Gastroesophageal sphincter (tissue), 4 donors: ENCODE results near the gene PDZD2. TPM values are rescaled to one million over a fixed set of nuclear protein-coding genes. Genes with fewer than 3 reads are reported as not detected.
"Not testable (repeated sequence)": the region's sequence is repeated elsewhere in the genome, so short reads cannot be mapped to it uniquely, and the experiment has no call there.

Experiments
- ATAC-seq: fragments of 150-250 bp; one replicate; pipeline ENCODE4 v1.9.1; 2016; ENCODE audit warnings: mild to moderate bottlenecking, moderate library complexity
- H3K27ac ChIP-seq, 4 donors: fragments of 200-600 bp; sonication (generic) in 3 of 4; 1 replicate in 3 of 4; 2 replicates in 1 of 4; pipeline ENCODE4 v1.5.1; 2016 to 2019
- H3K27me3 ChIP-seq: fragments of 200-600 bp; sonication (generic); one replicate; pipeline ENCODE4 v1.5.1; 2019
- H3K36me3 ChIP-seq, 2 donors: fragments of 200-600 bp; sonication (generic); one replicate each; pipeline ENCODE4 v1.5.1; 2019; ENCODE audit warnings: control low read depth in 1 of 2
- H3K4me1 ChIP-seq, 3 donors: fragments of 200-600 bp; sonication (generic); 1 replicate in 2 of 3; 2 replicates in 1 of 3; pipeline ENCODE4 v1.5.1; 2016 to 2019; ENCODE audit warnings: control low read depth in 2 of 3
- H3K4me3 ChIP-seq, 2 donors: fragments of 200-600 bp; sonication (generic); one replicate each; pipeline ENCODE4 v1.5.1; 2019; ENCODE audit warnings: mild to moderate bottlenecking in 1 of 2, moderate library complexity in 1 of 2
- H3K9me3 ChIP-seq, 3 donors: fragments of 200-600 bp; sonication (generic); one replicate each; pipeline ENCODE4 v1.5.1; 2017 to 2019; ENCODE audit warnings: control low read depth in 2 of 3
- EP300 ChIP-seq: sonication (generic); formaldehyde crosslinking; IDR thresholded peaks from one replicate; pipeline ENCODE4 v1.6.1; 2017; ENCODE audit warnings: antibody characterized with exemption, mild to moderate bottlenecking
- POLR2A ChIP-seq, 2 donors: fragments of 450-650 bp; IDR thresholded peaks; one replicate each; pipeline ENCODE4 v1.6.1; 2017; ENCODE audit warnings: antibody characterized with exemption in 2 of 2, mild to moderate bottlenecking in 2 of 2, moderate library complexity in 1 of 2
- POLR2AphosphoS5 ChIP-seq: sonication (generic); formaldehyde crosslinking; IDR thresholded peaks from one replicate; pipeline ENCODE4 v1.6.1; 2017; ENCODE audit warnings: antibody characterized with exemption
- WGBS, 2 donors: methylation state at CpG; one replicate each; pipeline ENCODE4 v1.1.5; 2018; ENCODE audit warnings: low coverage in 1 of 2; 5-methylcytosine and 5-hydroxymethylcytosine counted together
- total RNA-seq, 4 donors: library from RNA; depleted of rRNA; stranded (reverse); fragments of >200 nt; gene quantifications; one replicate each; pipeline ENCODE4 v1.1.0, GENCODE V29; 2016
- TF ChIP-seq, protein P1 (sequence below), 4 experiments: fragments of 200-600 bp in 2 of 4; fragments of 450-650 bp in 2 of 4; sonication (generic) in 1 of 4; IDR thresholded peaks; one replicate each; pipeline ENCODE4 v1.5.1; 2017 to 2019; ENCODE audit warnings: antibody characterized with exemption in 4 of 4, mild to moderate bottlenecking in 2 of 4, moderate library complexity in 2 of 4

The PDZD2 gene
- total RNA-seq, 4 donors from 2014 or later, result 8.6 to 19.4 (median 14.0) TPM

DNA sequence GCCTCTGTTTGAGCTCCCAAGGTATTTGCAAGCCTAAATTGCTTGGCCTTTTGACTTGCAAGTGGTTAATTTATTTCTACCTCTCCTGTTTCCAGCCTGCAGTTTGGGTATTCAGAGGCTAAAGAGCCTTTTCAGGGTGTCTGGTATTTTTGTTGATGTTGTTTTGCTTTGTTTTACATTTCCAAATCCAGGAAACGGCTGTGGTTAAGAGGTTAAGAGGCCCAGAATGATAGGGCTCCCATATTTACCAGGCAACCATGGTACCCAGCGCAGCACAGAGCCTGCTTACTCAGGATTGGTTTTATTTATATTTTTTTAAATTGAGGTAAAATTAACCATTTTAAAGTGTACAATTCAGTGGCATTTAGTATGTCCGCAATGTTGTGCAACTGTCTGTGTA, 92.1 kb downstream of the PDZD2 start:
- no peaks in the 10 kb centered on the region for H3K27me3 ChIP-seq
- TF ChIP-seq, protein P1, sequence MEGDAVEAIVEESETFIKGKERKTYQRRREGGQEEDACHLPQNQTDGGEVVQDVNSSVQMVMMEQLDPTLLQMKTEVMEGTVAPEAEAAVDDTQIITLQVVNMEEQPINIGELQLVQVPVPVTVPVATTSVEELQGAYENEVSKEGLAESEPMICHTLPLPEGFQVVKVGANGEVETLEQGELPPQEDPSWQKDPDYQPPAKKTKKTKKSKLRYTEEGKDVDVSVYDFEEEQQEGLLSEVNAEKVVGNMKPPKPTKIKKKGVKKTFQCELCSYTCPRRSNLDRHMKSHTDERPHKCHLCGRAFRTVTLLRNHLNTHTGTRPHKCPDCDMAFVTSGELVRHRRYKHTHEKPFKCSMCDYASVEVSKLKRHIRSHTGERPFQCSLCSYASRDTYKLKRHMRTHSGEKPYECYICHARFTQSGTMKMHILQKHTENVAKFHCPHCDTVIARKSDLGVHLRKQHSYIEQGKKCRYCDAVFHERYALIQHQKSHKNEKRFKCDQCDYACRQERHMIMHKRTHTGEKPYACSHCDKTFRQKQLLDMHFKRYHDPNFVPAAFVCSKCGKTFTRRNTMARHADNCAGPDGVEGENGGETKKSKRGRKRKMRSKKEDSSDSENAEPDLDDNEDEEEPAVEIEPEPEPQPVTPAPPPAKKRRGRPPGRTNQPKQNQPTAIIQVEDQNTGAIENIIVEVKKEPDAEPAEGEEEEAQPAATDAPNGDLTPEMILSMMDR (IDR thresholded peaks at IDR 0.05), result no peak
- no peak for TF ChIP-seq POLR2AphosphoS5
- TF ChIP-seq POLR2A (IDR thresholded peaks at IDR 0.05), result no peak
- no peak for TF ChIP-seq EP300
- no peak overlapping the region for H3K4me3 ChIP-seq
- no peaks in the 10 kb centered on the region for H3K4me1 ChIP-seq
- no peaks in the 10 kb centered on the region for H3K36me3 ChIP-seq
- H3K27ac ChIP-seq, result no peak overlapping the region
- WGBS, 2 donors, result 78 to 88% methylated on average over 1 to 3 of the region's 3 CpGs
- no peaks in the 10 kb centered on the region for H3K9me3 ChIP-seq
- ATAC-seq, result no peak

DNA sequence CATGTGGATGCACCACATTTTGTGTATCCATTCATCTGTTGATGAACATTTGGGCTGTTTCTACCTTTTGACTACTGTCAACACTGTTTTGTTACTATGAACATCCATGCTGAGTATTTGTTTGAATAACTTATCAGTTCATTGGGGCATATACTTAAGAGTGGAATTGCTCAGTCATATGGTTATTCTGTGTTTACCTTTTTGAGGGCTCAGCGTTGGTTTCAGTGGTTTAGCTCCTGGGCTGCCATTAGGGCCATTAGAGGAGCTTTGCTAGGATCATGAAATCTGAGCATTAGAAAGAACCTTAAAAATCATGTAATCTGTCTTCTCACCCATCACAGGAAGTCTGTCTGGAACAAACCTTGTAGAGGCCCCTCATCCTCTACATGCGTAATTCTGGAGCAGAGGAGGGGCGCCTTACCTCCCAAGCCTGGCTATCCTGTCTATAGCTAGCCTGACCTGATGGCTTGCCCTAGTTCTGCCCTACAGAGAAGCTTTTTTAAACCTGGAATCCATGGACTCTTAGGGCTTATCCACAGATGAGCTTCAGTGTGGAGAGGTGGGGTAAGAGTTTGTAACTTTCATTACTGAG, 92.9 kb downstream of the PDZD2 start:
- no peak for TF ChIP-seq EP300
- TF ChIP-seq POLR2AphosphoS5, result no peak
- TF ChIP-seq POLR2A (IDR thresholded peaks at IDR 0.05), result no peak
- TF ChIP-seq, protein P1 (IDR thresholded peaks at IDR 0.05), result no peak
- H3K4me3 ChIP-seq, result no peak overlapping the region
- no peak overlapping the region for H3K27ac ChIP-seq
- no peaks in the 10 kb centered on the region for H3K27me3 ChIP-seq
- H3K36me3 ChIP-seq, result no peaks in the 10 kb centered on the region
- ATAC-seq, result no peak
- H3K9me3 ChIP-seq, result no peaks in the 10 kb centered on the region
- no peaks in the 10 kb centered on the region for H3K4me1 ChIP-seq
- WGBS, 2 donors, result 86 to 90% methylated on average over 3 of the region's 3 CpGs

DNA sequence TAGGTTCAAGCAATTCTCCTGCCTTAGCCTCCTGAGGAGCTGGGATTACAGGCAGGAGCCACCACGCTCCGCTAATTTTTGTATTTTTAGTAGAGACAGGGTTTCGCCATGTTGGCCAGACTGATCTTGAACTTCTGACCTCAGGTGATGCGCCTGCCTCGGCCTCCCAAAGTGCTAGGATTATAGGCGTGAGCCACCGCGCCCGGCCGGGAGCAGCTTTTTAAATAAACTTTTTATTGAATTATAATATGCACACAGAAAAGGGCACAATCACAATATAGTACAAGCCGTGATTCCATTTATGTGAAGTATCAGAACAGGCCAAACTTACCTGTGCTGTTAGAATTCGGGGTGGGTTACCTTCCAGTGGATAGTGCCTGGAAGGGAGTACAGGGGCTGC, 93.9 kb downstream of the PDZD2 start:
- H3K4me1 ChIP-seq, H3K36me3 ChIP-seq, ATAC-seq, H3K9me3 ChIP-seq, H3K27ac ChIP-seq, H3K27me3 ChIP-seq, H3K4me3 ChIP-seq: not testable (repeated sequence)
- WGBS, 2 donors, result 100% methylated on average over 5 to 7 of the region's 12 CpGs

DNA sequence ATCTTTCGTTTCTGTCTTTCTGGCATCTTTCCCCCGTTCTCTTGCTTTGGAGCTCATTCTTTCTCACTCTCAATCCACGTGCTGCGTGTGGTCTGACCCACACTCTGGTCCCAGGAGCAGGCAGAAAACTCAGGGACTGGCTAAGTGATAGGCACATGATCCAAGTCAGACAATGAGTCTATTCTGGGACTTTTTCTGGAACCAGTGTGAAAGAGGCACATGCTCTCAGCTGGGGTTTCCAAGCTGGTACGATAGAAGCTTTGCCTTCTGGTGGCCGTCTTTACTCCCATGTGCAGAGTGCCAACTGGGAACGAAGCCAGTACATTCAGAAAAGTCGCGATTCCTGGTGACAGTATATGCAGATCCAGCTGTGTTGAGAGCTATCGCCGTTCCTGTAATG, 94.4 kb downstream of the PDZD2 start:
- Histone ChIP-seq H3K4me1 (no peaks in the 10 kb centered on the region), H3K4me3 (no peak overlapping the region), H3K9me3 (no peaks in the 10 kb centered on the region), H3K27ac (no peak overlapping the region), H3K27me3 (no peaks in the 10 kb centered on the region), H3K36me3 (no peaks in the 10 kb centered on the region)
- ATAC-seq, result no peak
- WGBS, 2 donors, result 41 to 54% methylated on average over 7 to 10 of the region's 11 CpGs
- TF ChIP-seq POLR2AphosphoS5, result no peak
- TF ChIP-seq, protein P1 (IDR thresholded peaks at IDR 0.05), result no peak
- no peak for TF ChIP-seq EP300
- no peak for TF ChIP-seq POLR2A (IDR thresholded peaks at IDR 0.05)

DNA sequence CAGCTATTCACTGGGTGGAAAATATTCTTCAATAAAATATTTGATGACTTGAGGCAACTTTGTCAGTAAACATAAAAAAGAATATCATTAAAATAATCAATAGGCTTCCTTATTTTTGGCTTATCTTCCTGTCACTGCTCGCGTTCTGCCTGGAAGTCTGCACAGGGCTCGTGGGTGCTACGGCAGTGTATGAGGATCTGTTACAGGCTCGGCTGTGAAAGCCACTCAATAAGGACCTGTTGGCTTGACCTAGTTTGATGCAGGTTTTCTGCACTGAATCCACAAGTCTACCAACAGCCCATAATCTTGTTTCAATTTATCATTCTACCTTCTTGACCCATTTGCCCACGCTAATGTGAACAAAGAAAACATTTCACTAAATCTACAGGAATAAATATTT, 97.2 kb downstream of the PDZD2 start:
- Histone ChIP-seq H3K4me1 (no peaks in the 10 kb centered on the region), H3K27me3 (no peaks in the 10 kb centered on the region), H3K4me3 (no peak overlapping the region), H3K36me3 (no peaks in the 10 kb centered on the region), H3K9me3 (peaks cover 0 to 8% (median 0%) of the 10 kb centered on the region in 3 donors), H3K27ac (no peak overlapping the region)
- WGBS, 2 donors, result 79% methylated on average over 6 of the region's 6 CpGs; no CpG with 5 or more reads in 1 of the 2 donors
- no peak for ATAC-seq
- no peak for TF ChIP-seq POLR2AphosphoS5
- no peak for TF ChIP-seq EP300
- TF ChIP-seq POLR2A (IDR thresholded peaks at IDR 0.05), result no peak

DNA sequence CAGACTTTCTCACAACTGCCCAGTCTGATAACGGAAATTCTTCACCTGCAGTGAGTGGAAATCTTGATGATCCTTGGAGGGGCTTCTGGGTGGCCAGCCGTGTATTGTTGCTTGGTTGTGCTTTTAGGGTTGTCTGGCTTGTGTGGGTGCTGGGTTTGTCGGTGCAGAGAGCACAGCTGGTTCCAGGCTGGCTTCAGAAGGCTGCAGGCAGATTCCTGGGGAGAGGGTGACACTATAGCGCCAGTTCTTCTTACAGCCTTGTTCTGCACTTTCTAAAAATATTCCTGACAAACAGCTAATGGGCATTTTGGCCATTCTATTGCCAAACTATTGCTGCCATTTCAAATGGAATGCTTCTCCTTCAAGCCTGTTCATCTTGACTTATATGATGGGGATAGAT, 99.3 kb downstream of the PDZD2 start:
- WGBS, 2 donors, result 67 to 83% methylated on average over 1 to 4 of the region's 4 CpGs
- H3K27me3 ChIP-seq, result no peaks in the 10 kb centered on the region
- H3K4me1 ChIP-seq, result no peaks in the 10 kb centered on the region
- no peak for TF ChIP-seq POLR2AphosphoS5
- TF ChIP-seq, protein P1 (IDR thresholded peaks at IDR 0.05), result no peak
- no peak for TF ChIP-seq EP300
- TF ChIP-seq POLR2A (IDR thresholded peaks at IDR 0.05), result no peak
- H3K36me3 ChIP-seq, result no peaks in the 10 kb centered on the region
- ATAC-seq, result no peak
- H3K9me3 ChIP-seq, result peaks cover 0 to 8% (median 0%) of the 10 kb centered on the region in 3 donors
- H3K27ac ChIP-seq, result no peak overlapping the region
- H3K4me3 ChIP-seq, result no peak overlapping the region
